Measurements from ENCODE around the gene SYT1. TPM values are rescaled to one million over a fixed set of nuclear protein-coding genes. Genes with fewer than 3 reads are reported as not detected.
A peak's percentile ranks its signal among the peaks of the same experiment; 100 is the strongest.

The SYT1 gene
- total RNA-seq, 2 donors from 2014 or later = 6.1 to 11.5 TPM

DNA sequence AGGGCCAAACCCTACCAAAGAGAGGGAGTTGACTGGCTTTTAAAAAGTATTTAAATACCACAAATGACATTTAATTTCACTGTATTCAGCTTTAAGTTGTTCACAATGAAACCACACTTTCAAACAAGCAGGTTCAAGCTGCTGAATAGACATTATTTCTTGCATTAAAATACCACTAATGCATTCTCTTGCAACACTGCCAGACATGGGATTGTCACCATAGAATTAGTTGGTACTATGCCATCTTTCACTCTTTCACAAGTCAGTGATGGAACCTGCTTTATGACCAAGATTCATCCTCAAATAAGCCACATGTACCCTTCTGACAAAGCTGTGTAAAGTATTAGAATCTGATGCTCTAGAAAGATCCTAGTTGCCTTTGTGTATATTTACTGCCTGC, 586.8 kb downstream of the SYT1 start:
- no peaks in the 10 kb centered on the region for H3K9me3 ChIP-seq
- no peaks in the 10 kb centered on the region for H3K27me3 ChIP-seq (replicated peaks; ENCODE audit: insufficient read depth)
- H3K36me3 ChIP-seq = no peaks in the 10 kb centered on the region
- intact Hi-C loops (cut with DNase I) = no loop called here
- H3K4me3 ChIP-seq = no peak overlapping the region
- no peaks in the 10 kb centered on the region for H3K4me1 ChIP-seq (replicated peaks)
- H3K27ac ChIP-seq = peak overlapping the region; percentile 8 to 37
- no peak for DNase-seq (ENCODE audit: low spot score)
- TF ChIP-seq POLR2AphosphoS5 (IDR thresholded peaks at IDR 0.05) (no peak), POLR2A (IDR thresholded peaks at IDR 0.05) (no peak)
- TF ChIP-seq, protein P1, sequence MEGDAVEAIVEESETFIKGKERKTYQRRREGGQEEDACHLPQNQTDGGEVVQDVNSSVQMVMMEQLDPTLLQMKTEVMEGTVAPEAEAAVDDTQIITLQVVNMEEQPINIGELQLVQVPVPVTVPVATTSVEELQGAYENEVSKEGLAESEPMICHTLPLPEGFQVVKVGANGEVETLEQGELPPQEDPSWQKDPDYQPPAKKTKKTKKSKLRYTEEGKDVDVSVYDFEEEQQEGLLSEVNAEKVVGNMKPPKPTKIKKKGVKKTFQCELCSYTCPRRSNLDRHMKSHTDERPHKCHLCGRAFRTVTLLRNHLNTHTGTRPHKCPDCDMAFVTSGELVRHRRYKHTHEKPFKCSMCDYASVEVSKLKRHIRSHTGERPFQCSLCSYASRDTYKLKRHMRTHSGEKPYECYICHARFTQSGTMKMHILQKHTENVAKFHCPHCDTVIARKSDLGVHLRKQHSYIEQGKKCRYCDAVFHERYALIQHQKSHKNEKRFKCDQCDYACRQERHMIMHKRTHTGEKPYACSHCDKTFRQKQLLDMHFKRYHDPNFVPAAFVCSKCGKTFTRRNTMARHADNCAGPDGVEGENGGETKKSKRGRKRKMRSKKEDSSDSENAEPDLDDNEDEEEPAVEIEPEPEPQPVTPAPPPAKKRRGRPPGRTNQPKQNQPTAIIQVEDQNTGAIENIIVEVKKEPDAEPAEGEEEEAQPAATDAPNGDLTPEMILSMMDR (IDR thresholded peaks at IDR 0.05) = no peak

DNA sequence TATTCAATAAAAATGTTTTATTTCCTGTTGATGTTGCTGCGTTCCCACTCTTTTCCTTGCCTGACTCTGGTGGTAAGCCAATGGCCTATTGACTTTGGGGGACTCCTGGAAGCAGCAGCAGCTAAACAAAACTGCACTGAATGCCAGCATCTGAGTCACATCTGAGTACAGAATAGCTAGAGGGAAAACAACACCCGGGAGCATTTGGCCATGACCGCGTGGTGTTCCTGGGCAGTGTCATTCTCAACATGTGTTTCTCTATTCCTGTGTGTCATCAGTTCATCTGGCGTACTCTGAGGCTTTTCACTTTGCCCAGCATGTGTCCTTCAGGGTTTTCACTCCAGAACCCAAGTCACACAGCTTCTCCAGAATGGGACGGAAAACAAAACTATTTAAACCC, 587.4 kb downstream of the SYT1 start:
- Histone ChIP-seq H3K4me3 (no peak overlapping the region), H3K9me3 (no peaks in the 10 kb centered on the region), H3K4me1 (replicated peaks) (no peaks in the 10 kb centered on the region), H3K27me3 (replicated peaks; ENCODE audit: insufficient read depth) (no peaks in the 10 kb centered on the region), H3K27ac (peak overlapping the region in 1 of 2 donors; percentile 37), H3K36me3 (no peaks in the 10 kb centered on the region)
- 31% methylated on average over 6 of the region's 6 CpGs for WGBS
- intact Hi-C loops (cut with DNase I) = no loop called here
- peak; percentile 23 for DNase-seq (ENCODE audit: low spot score)
- TF ChIP-seq POLR2AphosphoS5 (IDR thresholded peaks at IDR 0.05) = peak; percentile 43
- TF ChIP-seq POLR2A (IDR thresholded peaks at IDR 0.05) = no peak
- TF ChIP-seq, protein P1 (IDR thresholded peaks at IDR 0.05) = no peak

DNA sequence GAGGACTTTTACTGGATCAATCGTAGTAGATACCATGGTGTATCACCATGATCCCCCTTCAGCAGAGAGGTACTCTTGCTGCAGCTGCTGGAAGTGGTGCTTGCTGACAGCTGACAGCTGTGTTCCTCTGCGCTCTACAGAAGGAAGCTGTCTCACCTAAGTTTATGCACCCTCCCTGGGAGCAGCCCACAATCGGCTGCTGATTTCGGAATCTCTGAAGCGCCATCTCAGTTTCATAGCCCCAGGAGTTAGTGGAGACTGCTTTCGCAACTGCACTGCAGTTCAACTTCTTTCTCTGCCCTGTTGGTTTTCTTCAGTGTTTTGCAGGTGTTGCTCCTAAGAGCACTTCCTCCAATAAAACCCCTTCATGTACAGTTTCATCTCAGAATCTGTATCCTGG, 588.3 kb downstream of the SYT1 start:
- Histone ChIP-seq H3K27me3 (replicated peaks; ENCODE audit: insufficient read depth) (no peaks in the 10 kb centered on the region), H3K9me3 (no peaks in the 10 kb centered on the region), H3K4me1 (replicated peaks) (no peaks in the 10 kb centered on the region), H3K36me3 (no peaks in the 10 kb centered on the region), H3K27ac (no peak overlapping the region), H3K4me3 (no peak overlapping the region)
- intact Hi-C loops (cut with DNase I) = no loop called here
- DNase-seq (ENCODE audit: low spot score) = no peak
- 83% methylated on average over 6 of the region's 6 CpGs for WGBS
- TF ChIP-seq, protein P1 (IDR thresholded peaks at IDR 0.05) = no peak
- no peak for TF ChIP-seq POLR2AphosphoS5 (IDR thresholded peaks at IDR 0.05)
- TF ChIP-seq POLR2A (IDR thresholded peaks at IDR 0.05) = no peak

DNA sequence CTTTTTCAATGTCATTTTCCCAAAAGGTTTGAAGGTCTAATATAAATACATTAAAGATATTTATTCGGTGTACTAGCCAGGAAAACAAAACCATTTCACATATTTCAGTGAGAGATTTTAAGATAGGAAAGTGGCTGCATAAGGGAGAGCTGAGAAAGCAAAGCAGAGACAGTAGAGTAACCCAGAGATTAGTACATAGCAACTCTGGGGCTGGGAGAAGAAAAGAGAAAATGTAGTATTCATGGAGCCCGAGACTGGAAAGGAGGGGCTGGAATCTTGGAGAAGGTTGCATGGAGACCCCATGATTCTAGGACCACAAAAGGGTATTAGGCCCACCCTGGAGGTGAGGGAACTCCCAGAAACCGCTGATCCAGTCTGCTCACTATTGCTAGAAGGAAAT, 589.2 kb downstream of the SYT1 start:
- H3K4me1 ChIP-seq (replicated peaks) = no peaks in the 10 kb centered on the region
- intact Hi-C loops (cut with DNase I) = no loop called here
- TF ChIP-seq POLR2AphosphoS5 (IDR thresholded peaks at IDR 0.05) = no peak
- TF ChIP-seq POLR2A (IDR thresholded peaks at IDR 0.05) = no peak
- TF ChIP-seq, protein P1 (IDR thresholded peaks at IDR 0.05) = no peak
- H3K36me3 ChIP-seq = no peaks in the 10 kb centered on the region
- no peak overlapping the region for H3K4me3 ChIP-seq
- H3K27me3 ChIP-seq (replicated peaks; ENCODE audit: insufficient read depth) = no peaks in the 10 kb centered on the region
- H3K9me3 ChIP-seq = no peaks in the 10 kb centered on the region
- H3K27ac ChIP-seq = no peak overlapping the region
- WGBS = 29% methylated on average over 3 of the region's 3 CpGs
- no peak for DNase-seq (ENCODE audit: low spot score)

DNA sequence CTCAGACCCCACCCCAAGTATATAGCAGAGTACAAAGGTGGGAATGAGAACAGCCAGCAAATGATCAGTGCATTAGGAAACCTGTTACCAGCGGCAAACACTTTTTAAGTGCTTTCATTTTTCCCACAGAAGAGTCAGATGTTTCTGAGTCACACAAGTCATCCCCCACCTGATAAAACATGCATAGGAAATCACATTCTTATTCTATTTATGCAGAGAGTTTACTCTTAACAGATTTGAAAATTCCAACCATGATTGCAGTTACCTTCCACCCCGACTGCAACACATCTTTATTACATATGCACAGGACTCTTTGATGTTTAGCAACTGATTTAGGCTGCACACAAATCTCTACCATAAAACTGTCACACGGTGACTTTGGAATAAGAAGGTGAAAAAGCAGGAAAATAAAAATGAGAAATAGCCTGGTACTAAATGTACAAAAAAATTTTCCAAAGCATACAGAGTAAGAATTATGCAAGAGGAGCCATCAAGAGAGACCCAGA, 589.8 kb downstream of the SYT1 start:
- intact Hi-C loops (cut with DNase I) = no loop called here
- Histone ChIP-seq H3K27ac (peak overlapping the region in 1 of 2 donors; percentile 4), H3K27me3 (replicated peaks; ENCODE audit: insufficient read depth) (no peaks in the 10 kb centered on the region), H3K4me1 (replicated peaks) (no peaks in the 10 kb centered on the region), H3K36me3 (no peaks in the 10 kb centered on the region), H3K9me3 (no peaks in the 10 kb centered on the region), H3K4me3 (no peak overlapping the region)
- no peak for DNase-seq (ENCODE audit: low spot score)
- TF ChIP-seq POLR2A (IDR thresholded peaks at IDR 0.05) (no peak), POLR2AphosphoS5 (IDR thresholded peaks at IDR 0.05) (peak; percentile 12)
- TF ChIP-seq, protein P1 (IDR thresholded peaks at IDR 0.05) = no peak
- 11% methylated on average over 3 of the region's 3 CpGs for WGBS

All from prostate gland (tissue), 2 donors.